GM23338 (cell line): ENCODE measurements around the gene C1orf185. TPM values are rescaled to one million over a fixed set of nuclear protein-coding genes. Genes with fewer than 3 reads are reported as not detected.

Experiments used
- ATAC-seq: fragments of 200-7000 bp; cut with Tn5 transposase; 3 replicates; pipeline ENCODE4 v1.9.1; 2020
- DNase-seq: peaks from one replicate; pipeline ENCODE4 v3.0.0-alpha.2; 2015; ENCODE audit warnings: low spot score
- H2AFZ ChIP-seq: fragments of 200-600 bp; sonication (generic); 2 replicates; pipeline ENCODE4 v1.8.0; 2016; ENCODE audit warnings: antibody characterized with exemption, mild to moderate bottlenecking, moderate library complexity
- H3F3A ChIP-seq: fragments of 200-600 bp; sonication (generic); replicated peaks from 2 replicates; pipeline ENCODE4 v1.8.0; 2017; ENCODE audit warnings: antibody characterized with exemption, mixed run types, low read depth
- H3K27ac ChIP-seq: fragments of 200-600 bp; sonication (generic); 2 replicates; pipeline ENCODE4 v1.6.1; 2016; ENCODE audit warnings: low read depth
- H3K27me3 ChIP-seq: fragments of 200-600 bp; sonication (generic); 2 replicates; pipeline ENCODE4 v1.8.0; 2016; ENCODE audit warnings: mild to moderate bottlenecking, mixed run types, moderate library complexity; ENCODE audit not compliant: insufficient read depth
- H3K36me3 ChIP-seq: fragments of 200-600 bp; sonication (generic); 2 replicates; pipeline ENCODE4 v1.8.0; 2016; ENCODE audit warnings: mild to moderate bottlenecking; ENCODE audit not compliant: insufficient read depth
- H3K4me1 ChIP-seq: fragments of 200-600 bp; sonication (generic); 2 replicates; pipeline ENCODE4 v1.8.0; 2016; ENCODE audit warnings: mild to moderate bottlenecking, moderate library complexity; ENCODE audit not compliant: insufficient read depth
- H3K4me2 ChIP-seq: fragments of 200-600 bp; sonication (generic); 2 replicates; pipeline ENCODE4 v1.7.1; 2017; ENCODE audit warnings: mixed run types
- H3K4me3 ChIP-seq: fragments of 200-600 bp; sonication (generic); 2 replicates; pipeline ENCODE4 v1.6.1; 2016; ENCODE audit warnings: mixed run types
- H3K79me2 ChIP-seq: fragments of 200-600 bp; sonication (generic); replicated peaks from 2 replicates; pipeline ENCODE4 v1.8.0; 2017; ENCODE audit warnings: mild to moderate bottlenecking; ENCODE audit not compliant: insufficient read depth
- H3K9me2 ChIP-seq: fragments of 200-600 bp; sonication (generic); 2 replicates; pipeline ENCODE4 v1.8.0; 2017; ENCODE audit not compliant: insufficient read depth
- H4K20me1 ChIP-seq: fragments of 200-600 bp; sonication (generic); replicated peaks from 2 replicates; pipeline ENCODE4 v1.8.0; 2017; ENCODE audit warnings: mild to moderate bottlenecking; ENCODE audit not compliant: insufficient read depth
- H3K27ac Mint-ChIP-seq: 2 replicates; pipeline ENCODE4 v1.8.0; 2020; ENCODE audit warnings: inconsistent platforms, mild to moderate bottlenecking, moderate library complexity, mixed read lengths
- H3K27me3 Mint-ChIP-seq: 3 replicates; pipeline ENCODE4 v1.8.0; 2022; ENCODE audit warnings: low read depth, mild to moderate bottlenecking, moderate library complexity, mixed read lengths, inconsistent platforms; ENCODE audit not compliant: insufficient read depth, poor library complexity
- H3K36me3 Mint-ChIP-seq: 3 replicates; pipeline ENCODE4 v1.8.0; 2021; ENCODE audit warnings: low read depth, mild to moderate bottlenecking, inconsistent platforms, moderate library complexity, mixed read lengths
- H3K4me1 Mint-ChIP-seq: 3 replicates; pipeline ENCODE4 v1.8.0; 2020; ENCODE audit warnings: mild to moderate bottlenecking, inconsistent platforms, mixed read lengths
- H3K4me3 Mint-ChIP-seq: 3 replicates; pipeline ENCODE4 v1.8.0; 2021; ENCODE audit warnings: moderate library complexity, mild to moderate bottlenecking, inconsistent platforms, mixed read lengths
- H3K9me3 Mint-ChIP-seq: 3 replicates; pipeline ENCODE4 v1.8.0; 2020; ENCODE audit warnings: moderate library complexity, mild to moderate bottlenecking, inconsistent platforms, mixed read lengths
- EZH2 ChIP-seq: fragments of 200-600 bp; sonication (generic); IDR thresholded peaks from one replicate; pipeline ENCODE4 v1.8.0; 2017; ENCODE audit warnings: antibody characterized with exemption, mild to moderate bottlenecking, low read depth; ENCODE audit not compliant: unreplicated experiment
- EZH2phosphoT487 ChIP-seq: fragments of 200-600 bp; sonication (generic); IDR thresholded peaks from one replicate; pipeline ENCODE4 v1.8.1; 2018; ENCODE audit warnings: antibody characterized with exemption; ENCODE audit not compliant: unreplicated experiment
- JUNB ChIP-seq: IDR thresholded peaks from one replicate; pipeline ENCODE4 v1.6.1; 2016; ENCODE audit warnings: antibody characterized with exemption; ENCODE audit not compliant: unreplicated experiment
- NANOG ChIP-seq: IDR thresholded peaks from 2 replicates; pipeline ENCODE4 v1.6.1; 2016; ENCODE audit warnings: antibody characterized with exemption, borderline replicate concordance
- ZNF331 ChIP-seq: fragments of 250-450 bp; sonication (Bioruptor Pico); IDR thresholded peaks from 2 replicates; pipeline ENCODE4 v1.5.0; 2020; ENCODE audit warnings: low read depth, mild to moderate bottlenecking, moderate library complexity
- polyA plus RNA-seq: library from polyadenylated mRNA; unstranded; fragments of >200 nt; fragmentation: Nextera tagmentation; extraction: Ambion mirVana; gene quantifications from 2 replicates; pipeline ENCODE4 v1.2.1, GENCODE V29; 2016
- total RNA-seq: library from RNA; depleted of rRNA; stranded (reverse); fragments of >200 nt; shearing (Covaris generic); gene quantifications from 2 replicates; pipeline ENCODE4 v1.2.3, GENCODE V29; 2014
- TF ChIP-seq, protein P1 (sequence below), 2 experiments: fragments of 200-600 bp in 1 of 2; sonication (generic) in 1 of 2; conservative IDR thresholded peaks; 2 replicates each; pipeline versions ENCODE4 v1.5.1 to v1.6.1; 2016 to 2017; ENCODE audit warnings: antibody characterized with exemption in 2 of 2, low read depth in 2 of 2, mild to moderate bottlenecking in 2 of 2, moderate library complexity in 1 of 2
- TF ChIP-seq, protein P2 (sequence below): fragments of 250-450 bp; sonication (Bioruptor Pico); IDR thresholded peaks from 2 replicates; pipeline ENCODE4 v1.5.0; 2020; ENCODE audit warnings: mild to moderate bottlenecking, moderate library complexity

C1orf185 gene
- total and polyA plus RNA-seq, 2 experiments from 2014 or later = not detected

DNA sequence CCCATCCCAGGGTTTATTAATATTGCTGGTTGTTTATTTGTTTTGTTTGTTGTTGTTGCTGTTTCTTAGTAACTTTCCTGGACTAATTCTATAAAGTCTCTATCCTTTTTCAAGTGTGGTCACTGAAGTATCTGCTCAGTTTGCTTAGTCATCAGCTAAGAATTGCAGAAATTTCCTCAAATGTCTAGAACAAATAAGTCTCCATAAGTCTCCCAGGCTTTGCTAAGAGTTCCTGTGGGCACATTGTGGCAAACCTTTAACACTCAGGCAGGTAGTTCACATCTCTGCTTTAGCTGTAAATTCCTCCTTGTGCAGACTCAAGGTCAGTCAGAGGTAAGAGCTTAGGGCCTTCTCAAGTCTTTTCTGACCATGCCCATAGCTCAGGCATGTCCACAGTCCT is 38.9 kb upstream of the C1orf185 start:
- peaks cover 12% of the 10 kb centered on the region for H3K9me3 Mint-ChIP-seq
- Histone ChIP-seq H3K9me2 (0 out of 2 replicates have a peak, but pooled peaks cover 8% of the 10 kb centered on the region), H3K4me1 (no peaks in the 10 kb centered on the region), H3K27ac (no peak overlapping the region), H3F3A (no peaks in the 10 kb centered on the region), H3K27me3 (no peaks in the 10 kb centered on the region), H3K4me2 (no peak overlapping the region), H3K36me3 (no peaks in the 10 kb centered on the region), H3K4me3 (no peak overlapping the region), H3K79me2 (no peaks in the 10 kb centered on the region), H2AFZ (no peak overlapping the region), H4K20me1 (no peaks in the 10 kb centered on the region)
- DNase-seq (no peak), ATAC-seq (no peak)
- H3K4me3 Mint-ChIP-seq = no peak overlapping the region
- no peaks in the 10 kb centered on the region for H3K4me1 Mint-ChIP-seq
- H3K36me3 Mint-ChIP-seq = no peaks in the 10 kb centered on the region
- TF ChIP-seq ZNF331 (CRISPR knock-in tag) (no peak), EZH2phosphoT487 (no peak), EZH2 (no peak), NANOG (no peak), JUNB (no peak)
- TF ChIP-seq, protein P1, sequence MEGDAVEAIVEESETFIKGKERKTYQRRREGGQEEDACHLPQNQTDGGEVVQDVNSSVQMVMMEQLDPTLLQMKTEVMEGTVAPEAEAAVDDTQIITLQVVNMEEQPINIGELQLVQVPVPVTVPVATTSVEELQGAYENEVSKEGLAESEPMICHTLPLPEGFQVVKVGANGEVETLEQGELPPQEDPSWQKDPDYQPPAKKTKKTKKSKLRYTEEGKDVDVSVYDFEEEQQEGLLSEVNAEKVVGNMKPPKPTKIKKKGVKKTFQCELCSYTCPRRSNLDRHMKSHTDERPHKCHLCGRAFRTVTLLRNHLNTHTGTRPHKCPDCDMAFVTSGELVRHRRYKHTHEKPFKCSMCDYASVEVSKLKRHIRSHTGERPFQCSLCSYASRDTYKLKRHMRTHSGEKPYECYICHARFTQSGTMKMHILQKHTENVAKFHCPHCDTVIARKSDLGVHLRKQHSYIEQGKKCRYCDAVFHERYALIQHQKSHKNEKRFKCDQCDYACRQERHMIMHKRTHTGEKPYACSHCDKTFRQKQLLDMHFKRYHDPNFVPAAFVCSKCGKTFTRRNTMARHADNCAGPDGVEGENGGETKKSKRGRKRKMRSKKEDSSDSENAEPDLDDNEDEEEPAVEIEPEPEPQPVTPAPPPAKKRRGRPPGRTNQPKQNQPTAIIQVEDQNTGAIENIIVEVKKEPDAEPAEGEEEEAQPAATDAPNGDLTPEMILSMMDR (conservative IDR thresholded peaks at IDR 0.05; ENCODE audit: low read depth in 2 of 2) = no peak
- TF ChIP-seq, protein P2, sequence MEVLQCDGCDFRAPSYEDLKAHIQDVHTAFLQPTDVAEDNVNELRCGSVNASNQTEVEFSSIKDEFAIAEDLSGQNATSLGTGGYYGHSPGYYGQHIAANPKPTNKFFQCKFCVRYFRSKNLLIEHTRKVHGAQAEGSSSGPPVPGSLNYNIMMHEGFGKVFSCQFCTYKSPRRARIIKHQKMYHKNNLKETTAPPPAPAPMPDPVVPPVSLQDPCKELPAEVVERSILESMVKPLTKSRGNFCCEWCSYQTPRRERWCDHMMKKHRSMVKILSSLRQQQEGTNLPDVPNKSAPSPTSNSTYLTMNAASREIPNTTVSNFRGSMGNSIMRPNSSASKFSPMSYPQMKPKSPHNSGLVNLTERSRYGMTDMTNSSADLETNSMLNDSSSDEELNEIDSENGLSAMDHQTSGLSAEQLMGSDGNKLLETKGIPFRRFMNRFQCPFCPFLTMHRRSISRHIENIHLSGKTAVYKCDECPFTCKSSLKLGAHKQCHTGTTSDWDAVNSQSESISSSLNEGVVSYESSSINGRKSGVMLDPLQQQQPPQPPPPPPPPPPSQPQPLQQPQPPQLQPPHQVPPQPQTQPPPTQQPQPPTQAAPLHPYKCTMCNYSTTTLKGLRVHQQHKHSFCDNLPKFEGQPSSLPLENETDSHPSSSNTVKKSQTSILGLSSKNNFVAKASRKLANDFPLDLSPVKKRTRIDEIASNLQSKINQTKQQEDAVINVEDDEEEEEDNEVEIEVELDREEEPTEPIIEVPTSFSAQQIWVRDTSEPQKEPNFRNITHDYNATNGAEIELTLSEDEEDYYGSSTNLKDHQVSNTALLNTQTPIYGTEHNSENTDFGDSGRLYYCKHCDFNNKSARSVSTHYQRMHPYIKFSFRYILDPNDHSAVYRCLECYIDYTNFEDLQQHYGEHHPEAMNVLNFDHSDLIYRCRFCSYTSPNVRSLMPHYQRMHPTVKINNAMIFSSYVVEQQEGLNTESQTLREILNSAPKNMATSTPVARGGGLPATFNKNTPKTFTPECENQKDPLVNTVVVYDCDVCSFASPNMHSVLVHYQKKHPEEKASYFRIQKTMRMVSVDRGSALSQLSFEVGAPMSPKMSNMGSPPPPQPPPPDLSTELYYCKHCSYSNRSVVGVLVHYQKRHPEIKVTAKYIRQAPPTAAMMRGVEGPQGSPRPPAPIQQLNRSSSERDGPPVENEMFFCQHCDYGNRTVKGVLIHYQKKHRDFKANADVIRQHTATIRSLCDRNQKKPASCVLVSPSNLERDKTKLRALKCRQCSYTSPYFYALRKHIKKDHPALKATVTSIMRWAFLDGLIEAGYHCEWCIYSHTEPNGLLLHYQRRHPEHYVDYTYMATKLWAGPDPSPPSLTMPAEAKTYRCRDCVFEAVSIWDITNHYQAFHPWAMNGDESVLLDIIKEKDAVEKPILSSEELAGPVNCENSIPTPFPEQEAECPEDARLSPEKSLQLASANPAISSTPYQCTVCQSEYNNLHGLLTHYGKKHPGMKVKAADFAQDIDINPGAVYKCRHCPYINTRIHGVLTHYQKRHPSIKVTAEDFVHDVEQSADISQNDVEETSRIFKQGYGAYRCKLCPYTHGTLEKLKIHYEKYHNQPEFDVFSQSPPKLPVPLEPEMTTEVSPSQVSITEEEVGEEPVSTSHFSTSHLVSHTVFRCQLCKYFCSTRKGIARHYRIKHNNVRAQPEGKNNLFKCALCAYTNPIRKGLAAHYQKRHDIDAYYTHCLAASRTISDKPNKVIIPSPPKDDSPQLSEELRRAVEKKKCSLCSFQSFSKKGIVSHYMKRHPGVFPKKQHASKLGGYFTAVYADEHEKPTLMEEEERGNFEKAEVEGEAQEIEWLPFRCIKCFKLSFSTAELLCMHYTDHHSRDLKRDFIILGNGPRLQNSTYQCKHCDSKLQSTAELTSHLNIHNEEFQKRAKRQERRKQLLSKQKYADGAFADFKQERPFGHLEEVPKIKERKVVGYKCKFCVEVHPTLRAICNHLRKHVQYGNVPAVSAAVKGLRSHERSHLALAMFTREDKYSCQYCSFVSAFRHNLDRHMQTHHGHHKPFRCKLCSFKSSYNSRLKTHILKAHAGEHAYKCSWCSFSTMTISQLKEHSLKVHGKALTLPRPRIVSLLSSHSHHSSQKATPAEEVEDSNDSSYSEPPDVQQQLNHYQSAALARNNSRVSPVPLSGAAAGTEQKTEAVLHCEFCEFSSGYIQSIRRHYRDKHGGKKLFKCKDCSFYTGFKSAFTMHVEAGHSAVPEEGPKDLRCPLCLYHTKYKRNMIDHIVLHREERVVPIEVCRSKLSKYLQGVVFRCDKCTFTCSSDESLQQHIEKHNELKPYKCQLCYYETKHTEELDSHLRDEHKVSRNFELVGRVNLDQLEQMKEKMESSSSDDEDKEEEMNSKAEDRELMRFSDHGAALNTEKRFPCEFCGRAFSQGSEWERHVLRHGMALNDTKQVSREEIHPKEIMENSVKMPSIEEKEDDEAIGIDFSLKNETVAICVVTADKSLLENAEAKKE = no peak
- H3K27me3 Mint-ChIP-seq = no peaks in the 10 kb centered on the region
- H3K27ac Mint-ChIP-seq = no peak overlapping the region
